ENCODE data around the gene PI4KB.

GRCh38 chr1:151267760-151268159, 59.5 kb downstream of the PI4KB start:
- TF ChIP-seq CTCF (IDR thresholded peaks at IDR 0.05) (no peak), POLR2AphosphoS5 (IDR thresholded peaks at IDR 0.05) (no peak), POLR2A (IDR thresholded peaks at IDR 0.05) (no peak)

All from breast epithelium (tissue), 3 donors.